Bronchial epithelial cell (primary cell): ENCODE data around the gene MDFIC2. TPM values are rescaled to one million over a fixed set of nuclear protein-coding genes. Genes with fewer than 3 reads are reported as not detected.
"Not testable (repeated sequence)": the region's sequence is repeated elsewhere in the genome, so short reads cannot be mapped to it uniquely, and the experiment has no call there.

Experiments used
- DNase-seq: peaks from one replicate; pipeline ENCODE4 v3.0.0-alpha.2; 2010; ENCODE audit warnings: low read depth
- FAIRE-seq: peaks from 2 replicates; lab custom pipeline; 2011; peaks lifted over from hg19 to GRCh38; lab: Jason Lieb, UNC
- H3K27me3 ChIP-seq: 2 replicates; pipeline ENCODE4 v1.5.1; 2011; ENCODE audit warnings: low read length; ENCODE audit not compliant: control insufficient read depth, insufficient read depth
- H3K36me3 ChIP-seq: 2 replicates; pipeline ENCODE4 v1.5.1; 2011; ENCODE audit warnings: low read length; ENCODE audit not compliant: control insufficient read depth, insufficient read depth
- H3K4me3 ChIP-seq: 2 replicates; pipeline ENCODE4 v1.5.1; 2011; ENCODE audit warnings: mild to moderate bottlenecking, low read depth, low read length, control low read depth
- CTCF ChIP-seq: IDR thresholded peaks from 2 replicates; pipeline ENCODE4 v1.5.1; 2011; ENCODE audit warnings: mild to moderate bottlenecking, moderate library complexity, low read length, control low read depth, inconsistent platforms; ENCODE audit not compliant: insufficient read depth, severe bottlenecking
- total RNA-seq: library from RNA; depleted of rRNA; stranded (reverse); fragments of >200 nt; gene quantifications from 2 replicates; pipeline ENCODE4 v1.2.1, GENCODE V29; 2014

MDFIC2 gene
- total RNA-seq, 1 donor from 2014 or later: not detected

DNA sequence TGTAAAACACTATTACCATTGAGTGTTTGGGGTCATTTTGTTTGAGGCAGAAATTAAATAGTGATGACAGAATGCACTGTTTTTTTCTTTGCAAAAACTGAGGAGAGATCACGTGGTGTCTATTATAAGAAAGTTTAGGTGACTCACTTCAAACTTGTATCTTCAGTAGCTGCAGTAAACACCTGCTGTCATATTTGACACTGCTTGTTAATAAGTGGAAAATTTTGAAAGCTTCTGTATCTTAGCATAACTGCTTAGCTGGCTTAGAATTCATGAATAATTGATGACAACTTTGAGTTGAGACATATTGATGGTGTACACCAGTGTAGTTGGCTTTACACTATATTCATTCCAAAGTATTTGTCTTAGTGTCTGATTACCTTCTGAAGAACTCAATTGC, 29.7 kb upstream of the MDFIC2 start:
- H3K36me3 ChIP-seq: no peaks in the 10 kb centered on the region
- H3K27me3 ChIP-seq: no peaks in the 10 kb centered on the region
- DNase-seq (peak; percentile 13), FAIRE-seq (no peak)
- no peak overlapping the region for H3K4me3 ChIP-seq
- TF ChIP-seq CTCF: no peak

DNA sequence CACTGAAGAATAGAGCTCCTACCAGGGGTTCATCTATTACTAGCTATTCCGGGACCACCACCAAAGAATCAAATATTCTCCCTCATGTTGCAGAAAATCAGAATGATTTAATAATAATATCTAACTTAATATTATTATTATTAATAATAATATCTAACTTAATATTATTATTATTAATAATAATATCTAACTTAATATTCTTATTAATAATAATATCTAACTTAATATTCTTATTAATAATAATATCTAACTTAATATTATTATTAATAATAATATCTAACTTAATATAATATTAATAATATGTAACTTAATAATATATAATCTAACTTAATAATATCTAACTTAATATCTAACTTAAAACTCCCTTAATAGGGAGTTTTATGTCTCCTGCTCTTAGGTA, 24.4 kb upstream of the MDFIC2 start:
- not testable (repeated sequence) for DNase-seq, H3K4me3 ChIP-seq, FAIRE-seq

GRCh38 chr3:70333080-70333479, 20.6 kb upstream of the MDFIC2 start:
- Histone ChIP-seq H3K36me3 (no peaks in the 10 kb centered on the region), H3K4me3 (no peak overlapping the region), H3K27me3 (no peaks in the 10 kb centered on the region)
- no peak for FAIRE-seq
- no peak for TF ChIP-seq CTCF
- DNase-seq: no peak

More for the DNA sequence above, 24.4 kb upstream of the MDFIC2 start:
- H3K36me3 ChIP-seq, H3K27me3 ChIP-seq: not testable (repeated sequence)

- H3K4me3 ChIP-seq: no peak overlapping the region
- DNase-seq (no peak), FAIRE-seq (no peak)
- no peak for TF ChIP-seq CTCF
- H3K27me3 ChIP-seq: no peaks in the 10 kb centered on the region
- H3K36me3 ChIP-seq: no peaks in the 10 kb centered on the region
Measured at GRCh38 chr3:70315021-70315420, 2.6 kb upstream of the MDFIC2 start.

DNA sequence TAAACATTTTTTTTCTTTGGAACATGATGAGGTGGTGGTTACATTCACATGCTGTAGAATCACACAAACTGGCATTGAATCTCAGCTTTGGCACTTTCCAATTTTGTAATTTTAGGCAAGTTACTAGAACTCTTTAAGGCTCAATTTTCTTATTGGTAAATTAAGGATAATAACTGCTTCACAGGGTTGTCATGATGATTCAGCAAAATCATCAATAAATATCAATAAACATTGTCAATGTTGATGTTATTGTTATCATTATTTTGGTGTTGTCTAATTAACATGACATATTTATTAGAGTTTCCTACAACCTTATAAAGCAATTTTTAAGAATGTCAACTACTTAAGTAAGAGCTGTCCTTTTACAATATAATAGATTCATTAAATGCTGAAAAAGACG, 1.6 kb downstream of the MDFIC2 start:
- H3K4me3 ChIP-seq: no peak overlapping the region
- TF ChIP-seq CTCF: no peak
- H3K27me3 ChIP-seq: no peaks in the 10 kb centered on the region
- DNase-seq (no peak), FAIRE-seq (no peak)
- no peaks in the 10 kb centered on the region for H3K36me3 ChIP-seq

- Histone ChIP-seq H3K27me3 (no peaks in the 10 kb centered on the region), H3K36me3 (no peaks in the 10 kb centered on the region), H3K4me3 (no peak overlapping the region)
- DNase-seq (no peak), FAIRE-seq (no peak)
- TF ChIP-seq CTCF: no peak
Measured at GRCh38 chr3:70309591-70309990, 2.8 kb downstream of the MDFIC2 start.
